Central memory CD4-positive, alpha-beta T cell (primary cell): ENCODE data around the gene DPF3.

Source experiments
- DNase-seq: peaks from one replicate; pipeline ENCODE4 v3.0.0; 2022

DPF3 gene

GRCh38 chr14:72636871-72637270, 257.0 kb downstream of the DPF3 start:
- DNase-seq = no peak

GRCh38 chr14:72636094-72636493, 257.8 kb downstream of the DPF3 start:
- no peak for DNase-seq

- DNase-seq = no peak
These were observed 258.9 kb downstream of the DPF3 start for GRCh38 chr14:72634691-72635616.

- DNase-seq = no peak
These were observed 260.4 kb downstream of the DPF3 start for GRCh38 chr14:72633551-72633950.

- no peak for DNase-seq
These were observed 261.2 kb downstream of the DPF3 start for GRCh38 chr14:72632727-72633126.

GRCh38 chr14:72631401-72631800, 262.5 kb downstream of the DPF3 start:
- DNase-seq = no peak

GRCh38 chr14:72630374-72630773, 263.5 kb downstream of the DPF3 start:
- DNase-seq = no peak

- DNase-seq = no peak
These were observed 264.4 kb downstream of the DPF3 start for GRCh38 chr14:72629534-72629933.

GRCh38 chr14:72625689-72626088, 268.2 kb downstream of the DPF3 start:
- DNase-seq = no peak

- no peak for DNase-seq
These were observed 272.4 kb downstream of the DPF3 start for GRCh38 chr14:72621387-72622065.

GRCh38 chr14:72619881-72620280, 274.0 kb downstream of the DPF3 start:
- DNase-seq = no peak

GRCh38 chr14:72619111-72619571, 274.8 kb downstream of the DPF3 start:
- DNase-seq = no peak

- no peak for DNase-seq
These were observed 275.5 kb downstream of the DPF3 start for GRCh38 chr14:72618424-72618823.

GRCh38 chr14:72617391-72618031, 276.4 kb downstream of the DPF3 start:
- no peak for DNase-seq

GRCh38 chr14:72616811-72617210, 277.1 kb downstream of the DPF3 start:
- DNase-seq = no peak

- DNase-seq = no peak
These were observed 277.6 kb downstream of the DPF3 start for GRCh38 chr14:72616294-72616693.

- DNase-seq = no peak
These were observed 278.3 kb downstream of the DPF3 start for GRCh38 chr14:72615451-72616121.

- no peak for DNase-seq
These were observed 278.9 kb downstream of the DPF3 start for GRCh38 chr14:72614891-72615415.

GRCh38 chr14:72614365-72614764, 279.5 kb downstream of the DPF3 start:
- no peak for DNase-seq

- no peak for DNase-seq
These were observed 280.0 kb downstream of the DPF3 start for GRCh38 chr14:72613975-72614319.

GRCh38 chr14:72613231-72613974, 280.5 kb downstream of the DPF3 start:
- no peak for DNase-seq

- DNase-seq = no peak
These were observed 281.9 kb downstream of the DPF3 start for GRCh38 chr14:72612041-72612440.
